Naive thymus-derived CD4-positive, alpha-beta T cell (primary cell): ENCODE results near the gene SLC6A11. TPM values are rescaled to one million over a fixed set of nuclear protein-coding genes. Genes with fewer than 3 reads are reported as not detected.
A peak's percentile ranks its signal among the peaks of the same experiment; 100 is the strongest.

Source experiments
- ATAC-seq: fragments of 150-1000 bp; cut with Tn5 transposase; 2 replicates; pipeline ENCODE4 v1.10.0; 2021; ENCODE audit warnings: mild to moderate bottlenecking, moderate library complexity
- CTCF ChIA-PET: fragments of 350-600 bp; sonication (Branson Sonifier 250); formaldehyde crosslinking; loops from one replicate; lab custom pipeline; 2021; ENCODE audit warnings: antibody characterized with exemption; lab: Charles Lee
- POLR2A ChIA-PET: fragments of 350-600 bp; sonication (Branson Sonifier 250); formaldehyde crosslinking; loops from one replicate; lab custom pipeline; 2021; ENCODE audit warnings: antibody characterized with exemption, inconsistent platforms; lab: Charles Lee
- DNase-seq, 9 donors: peaks; one replicate each; pipeline versions ENCODE4 v3.0.0 to v3.0.0-alpha.2; 2020 to 2022; ENCODE audit warnings: mixed read lengths in 1 of 9
- H3K27ac ChIP-seq: one replicate; pipeline ENCODE4 v1.7.0; 2013; ENCODE audit warnings: mild to moderate bottlenecking, low read depth, low read length, moderate library complexity
- H3K27me3 ChIP-seq, 2 donors: one replicate each; pipeline ENCODE4 v1.7.0; 2013; ENCODE audit warnings: low read length in 2 of 2, mild to moderate bottlenecking in 2 of 2, moderate library complexity in 2 of 2; ENCODE audit not compliant: control insufficient read depth in 2 of 2, insufficient read depth in 2 of 2
- H3K36me3 ChIP-seq, 3 experiments: 1 replicate in 2 of 3; 2 replicates in 1 of 3; pipeline ENCODE4 v1.7.0; 2013; ENCODE audit warnings: low read length in 3 of 3, mild to moderate bottlenecking in 3 of 3, moderate library complexity in 1 of 3; ENCODE audit not compliant: insufficient read depth in 3 of 3, control insufficient read depth in 2 of 3
- H3K4me1 ChIP-seq, 2 donors: one replicate each; pipeline ENCODE4 v1.7.0; 2013; ENCODE audit warnings: low read length in 2 of 2, mild to moderate bottlenecking in 2 of 2, moderate library complexity in 1 of 2; ENCODE audit not compliant: control insufficient read depth in 2 of 2, insufficient read depth in 2 of 2
- H3K4me3 ChIP-seq: 2 replicates; pipeline ENCODE4 v1.7.0; 2013; ENCODE audit warnings: mild to moderate bottlenecking, low read length
- H3K9me3 ChIP-seq, 3 experiments: 1 replicate in 2 of 3; 2 replicates in 1 of 3; pipeline ENCODE4 v1.7.0; 2013; ENCODE audit warnings: low read length in 3 of 3; ENCODE audit not compliant: control insufficient read depth in 2 of 3
- H3K27ac Mint-ChIP-seq, 9 donors: one replicate each; pipeline ENCODE4 v1.8.0; 2020 to 2022; ENCODE audit warnings: mixed read lengths in 9 of 9, mild to moderate bottlenecking in 8 of 9, moderate library complexity in 5 of 9, inconsistent platforms in 2 of 9
- H3K27me3 Mint-ChIP-seq, 5 donors: one replicate each; pipeline ENCODE4 v1.8.0; 2021 to 2022; ENCODE audit warnings: mixed read lengths in 5 of 5, mild to moderate bottlenecking in 1 of 5
- H3K36me3 Mint-ChIP-seq, 5 donors: one replicate each; pipeline ENCODE4 v1.8.0; 2020 to 2022; ENCODE audit warnings: mixed read lengths in 5 of 5, mild to moderate bottlenecking in 3 of 5, inconsistent platforms in 1 of 5
- H3K4me1 Mint-ChIP-seq, 7 donors: one replicate each; pipeline ENCODE4 v1.8.0; 2020 to 2022; ENCODE audit warnings: mixed read lengths in 7 of 7, mild to moderate bottlenecking in 3 of 7, inconsistent platforms in 1 of 7
- H3K4me3 Mint-ChIP-seq, 10 donors: one replicate each; pipeline ENCODE4 v1.8.0; 2020 to 2022; ENCODE audit warnings: mild to moderate bottlenecking in 10 of 10, mixed read lengths in 10 of 10, moderate library complexity in 6 of 10, inconsistent platforms in 2 of 10
- H3K9me3 Mint-ChIP-seq, 11 donors: one replicate each; pipeline ENCODE4 v1.8.0; 2020 to 2022; ENCODE audit warnings: mixed read lengths in 11 of 11, mild to moderate bottlenecking in 4 of 11, inconsistent platforms in 1 of 11, moderate library complexity in 1 of 11
- intact Hi-C, 2 donors: fragments of 100-400 bp; cut with micrococcal nuclease; formaldehyde crosslinking; loops; one replicate each; pipeline ENCODE4 v1.15.1; 2023
- polyA plus RNA-seq, 2 donors: library from polyadenylated mRNA; unstranded; fragments of 300-500 nt; fragmentation: Illumina TruSeq; gene quantifications; one replicate each; pipeline ENCODE4 v1.2.3, GENCODE V29; 2021
- total RNA-seq, 6 experiments: library from RNA in 5 of 6; stranded (reverse) in 5 of 6; gene quantifications; 1 replicate in 5 of 6; 2 replicates in 1 of 6; pipeline ENCODE4 v1.2.3 and lab custom pipeline; 2021 to 2026

Gene SLC6A11
- not detected for total RNA-seq
- polyA plus RNA-seq: not detected
- not detected for total RNA-seq (lab: John Stamatoyannopoulos, UW)

- peaks cover 0 to 4% (median 0%) of the 10 kb centered on the region in 11 donors for H3K9me3 Mint-ChIP-seq
- no peak within 1 kb of the TSS for H3K27ac Mint-ChIP-seq
- no peak within 1 kb of the TSS for H3K4me3 ChIP-seq
- intact Hi-C loops: no loop called here
- H3K27me3 Mint-ChIP-seq: peaks cover 27 to 43% (median 30%) of the 10 kb centered on the region in 5 donors
- H3K4me3 Mint-ChIP-seq: peak within 1 kb of the TSS in 2 of 10 donors; percentile 38 to 49
- H3K4me1 ChIP-seq: no peaks in the 10 kb centered on the region
- no peak for ATAC-seq
- ChIA-PET POLR2A (no interaction called here), CTCF (no interaction called here)
- no peaks in the 10 kb centered on the region for H3K9me3 ChIP-seq
- H3K36me3 Mint-ChIP-seq: peaks cover 0 to 2% (median 0%) of the 10 kb centered on the region in 5 donors
- H3K27me3 ChIP-seq: peaks cover 0 to 3% of the 10 kb centered on the region in 2 donors
- DNase-seq: no peak
- no peak within 1 kb of the TSS for H3K27ac ChIP-seq
- no peaks in the 10 kb centered on the region for H3K36me3 ChIP-seq
- peaks cover 0 to 4% (median 0%) of the 10 kb centered on the region in 7 donors for H3K4me1 Mint-ChIP-seq
Measured at GRCh38 chr3:10816019-10816862, at the start of gene SLC6A11. SLC6A11 (plus strand) TSS chr3:10816228; CDS start chr3:10816266, 38 bp downstream.

- H3K36me3 ChIP-seq: no peaks in the 10 kb centered on the region
- ChIA-PET POLR2A (no interaction called here), CTCF (interaction anchor here (1.5 kb wide), 1 partner anchor 13 kb away, joined by 5 read pairs; no protein-coding TSS in a partner anchor)
- Mint-ChIP-seq H3K36me3 (no peaks in the 10 kb centered on the region), H3K9me3 (peaks cover 0 to 9% (median 0%) of the 10 kb centered on the region in 11 donors), H3K27ac (no peak overlapping the region), H3K4me3 (no peak overlapping the region), H3K27me3 (peaks cover 3 to 64% (median 37%) of the 10 kb centered on the region in 5 donors), H3K4me1 (no peaks in the 10 kb centered on the region)
- no peaks in the 10 kb centered on the region for H3K9me3 ChIP-seq
- no peak overlapping the region for H3K27ac ChIP-seq
- no peak overlapping the region for H3K4me3 ChIP-seq
- H3K4me1 ChIP-seq: no peaks in the 10 kb centered on the region
- intact Hi-C loops: no loop called here
- DNase-seq (no peak), ATAC-seq (no peak)
- no peaks in the 10 kb centered on the region for H3K27me3 ChIP-seq
Measured at GRCh38 chr3:10768708-10769394, 47.2 kb upstream of the SLC6A11 start.

GRCh38 chr3:10770547-10770946 is 45.5 kb upstream of the SLC6A11 start:
- Histone ChIP-seq H3K4me1 (no peaks in the 10 kb centered on the region), H3K27me3 (no peaks in the 10 kb centered on the region), H3K9me3 (no peaks in the 10 kb centered on the region), H3K36me3 (no peaks in the 10 kb centered on the region), H3K27ac (no peak overlapping the region), H3K4me3 (no peak overlapping the region)
- Mint-ChIP-seq H3K27ac (no peak overlapping the region), H3K4me3 (no peak overlapping the region), H3K27me3 (peaks cover 3 to 75% (median 42%) of the 10 kb centered on the region in 5 donors), H3K4me1 (peaks cover 0 to 2% (median 0%) of the 10 kb centered on the region in 7 donors), H3K9me3 (peaks cover 0 to 13% (median 0%) of the 10 kb centered on the region in 11 donors), H3K36me3 (no peaks in the 10 kb centered on the region)
- CTCF ChIA-PET: no interaction called here
- POLR2A ChIA-PET: no interaction called here
- intact Hi-C loops: no loop called here
- no peak for DNase-seq
- ATAC-seq: no peak

GRCh38 chr3:10770981-10771380 is 45.0 kb upstream of the SLC6A11 start:
- Histone ChIP-seq H3K27me3 (no peaks in the 10 kb centered on the region), H3K4me1 (no peaks in the 10 kb centered on the region), H3K36me3 (no peaks in the 10 kb centered on the region), H3K4me3 (no peak overlapping the region), H3K27ac (no peak overlapping the region), H3K9me3 (no peaks in the 10 kb centered on the region)
- POLR2A ChIA-PET: no interaction called here
- no peak for DNase-seq
- Mint-ChIP-seq H3K9me3 (peaks cover 0 to 13% (median 0%) of the 10 kb centered on the region in 11 donors), H3K27me3 (peaks cover 3 to 74% (median 39%) of the 10 kb centered on the region in 5 donors), H3K27ac (no peak overlapping the region), H3K4me3 (no peak overlapping the region), H3K36me3 (no peaks in the 10 kb centered on the region), H3K4me1 (peaks cover 0 to 2% (median 0%) of the 10 kb centered on the region in 7 donors)
- CTCF ChIA-PET: no interaction called here
- no peak for ATAC-seq
- intact Hi-C loops: no loop called here

GRCh38 chr3:10771486-10772270 is 44.4 kb upstream of the SLC6A11 start:
- no peak for ATAC-seq

More at GRCh38 chr3:10771486-10772270, 44.4 kb upstream of the SLC6A11 start:
- POLR2A ChIA-PET: no interaction called here
- Histone ChIP-seq H3K27ac (no peak overlapping the region), H3K27me3 (no peaks in the 10 kb centered on the region), H3K9me3 (no peaks in the 10 kb centered on the region), H3K4me3 (no peak overlapping the region), H3K4me1 (no peaks in the 10 kb centered on the region), H3K36me3 (no peaks in the 10 kb centered on the region)
- DNase-seq: no peak
- H3K4me1 Mint-ChIP-seq: peaks cover 0 to 2% (median 0%) of the 10 kb centered on the region in 7 donors
- H3K9me3 Mint-ChIP-seq: peaks cover 0 to 13% (median under 1%) of the 10 kb centered on the region in 11 donors
- peaks cover 3 to 74% (median 41%) of the 10 kb centered on the region in 5 donors for H3K27me3 Mint-ChIP-seq
- CTCF ChIA-PET: no interaction called here
- no peak overlapping the region for H3K27ac Mint-ChIP-seq
- intact Hi-C loops: no loop called here
- H3K4me3 Mint-ChIP-seq: no peak overlapping the region
- no peaks in the 10 kb centered on the region for H3K36me3 Mint-ChIP-seq
